HCT116 (cell line): ENCODE measurements around the gene TEKTIP1. TPM values are rescaled to one million over a fixed set of nuclear protein-coding genes. Genes with fewer than 3 reads are reported as not detected.

ENCODE experiments used
- ATAC-seq: fragments of 200-7000 bp; cut with Tn5 transposase; 2 replicates; pipeline ENCODE4 v1.9.1; 2020; ENCODE audit warnings: mild to moderate bottlenecking, moderate library complexity
- BruUV-seq: library from RNA; stranded (reverse); fragments of 400-500 nt; replicated peaks from 2 replicates; lab custom pipeline; 2021; lab: Mats Ljungman, UMichigan
- CTCF ChIA-PET: fragments of 300-600 bp; sonication (Branson Sonifier 250); formaldehyde crosslinking; loops from one replicate; lab custom pipeline; 2021; ENCODE audit warnings: antibody characterized with exemption; lab: Charles Lee
- POLR2A ChIA-PET: fragments of 300-600, 350-600 bp; sonication (Branson Sonifier 250); formaldehyde crosslinking; loops from one replicate; lab custom pipeline; 2021; ENCODE audit warnings: antibody characterized with exemption; lab: Charles Lee
- RAD21 ChIA-PET, 2 experiments: fragments of 300-600 bp; sonication (Branson Sonifier 250); formaldehyde crosslinking; loops; one replicate each; lab custom pipeline; 2023; ENCODE audit warnings: low total read pairs in 2 of 2; ENCODE audit not compliant: uncharacterized antibody in 2 of 2, unreplicated experiment in 2 of 2, low non-redundant PET in 1 of 2; lab: Charles Lee
- DNase-seq: peaks from one replicate; pipeline ENCODE4 v3.0.0-alpha.2; 2010; ENCODE audit warnings: low read depth, low spot score
- H2AFZ ChIP-seq: fragments of 200-600 bp; shearing (Covaris generic), sonication (generic); 2 replicates; pipeline ENCODE4 v1.6.1; 2017; ENCODE audit warnings: low read depth, mixed run types, mixed read lengths, antibody characterized with exemption, low read length; ENCODE audit not compliant: poor library complexity, severe bottlenecking
- H3K27ac ChIP-seq: 2 replicates; pipeline ENCODE4 v1.5.1; 2012; ENCODE audit warnings: low read depth, low read length
- H3K27me3 ChIP-seq: fragments of 200-600 bp; sonication (generic); 2 replicates; pipeline ENCODE4 v1.6.1; 2016; ENCODE audit warnings: mixed run types, low read length, mixed read lengths; ENCODE audit not compliant: insufficient read depth
- H3K36me3 ChIP-seq, 2 experiments: fragments of 200-500 bp in 1 of 2; fragments of 200-600 bp in 1 of 2; sonication (Bioruptor generic) in 1 of 2; sonication (generic) in 1 of 2; 2 replicates each; pipeline versions ENCODE4 v1.5.1 to v1.6.1; 2014 to 2016; ENCODE audit warnings: low read length in 2 of 2, inconsistent platforms in 1 of 2, mixed read lengths in 1 of 2, mixed run types in 1 of 2; ENCODE audit not compliant: insufficient read depth in 2 of 2, control insufficient read depth in 1 of 2
- H3K4me1 ChIP-seq, 2 experiments: fragments of 200-600 bp in 1 of 2; sonication (generic) in 1 of 2; 2 replicates each; pipeline versions ENCODE4 v1.5.1 to v1.6.1; 2012 to 2017; ENCODE audit warnings: low read length in 2 of 2, inconsistent platforms in 1 of 2, mild to moderate bottlenecking in 1 of 2, mixed read lengths in 1 of 2, mixed run types in 1 of 2, moderate library complexity in 1 of 2; ENCODE audit not compliant: insufficient read depth in 2 of 2, control insufficient read depth in 1 of 2
- H3K4me2 ChIP-seq: fragments of 200-600 bp; sonication (generic); 2 replicates; pipeline ENCODE4 v1.6.1; 2017; ENCODE audit warnings: mixed run types, low read length, mixed read lengths
- H3K4me3 ChIP-seq, 2 experiments: fragments of 200-600 bp in 1 of 2; sonication (generic) in 1 of 2; replicated peaks in 1 of 2; 2 replicates each; pipeline ENCODE4 v1.5.1; 2011 to 2016; ENCODE audit warnings: low read length in 2 of 2, control low read depth in 1 of 2, low read depth in 1 of 2, mild to moderate bottlenecking in 1 of 2, mixed read lengths in 1 of 2, mixed run types in 1 of 2
- H3K79me2 ChIP-seq: fragments of 200-600 bp; sonication (generic); 2 replicates; pipeline ENCODE4 v1.6.1; 2017; ENCODE audit warnings: mild to moderate bottlenecking, mixed run types, low read length, moderate library complexity, mixed read lengths; ENCODE audit not compliant: insufficient read depth
- H3K9ac ChIP-seq: fragments of 200-600 bp; sonication (generic); 2 replicates; pipeline ENCODE4 v1.6.1; 2016; ENCODE audit warnings: low read length, mixed read lengths
- H3K9me2 ChIP-seq: fragments of 200-600 bp; sonication (generic), shearing (Covaris generic); 2 replicates; pipeline ENCODE4 v1.6.1; 2017; ENCODE audit warnings: mixed run types, mild to moderate bottlenecking, moderate library complexity; ENCODE audit not compliant: insufficient read depth
- H3K9me3 ChIP-seq, 2 experiments: fragments of 200-500 bp in 1 of 2; fragments of 200-600 bp in 1 of 2; sonication (Bioruptor generic) in 1 of 2; sonication (generic) in 1 of 2; 2 replicates each; pipeline ENCODE4 v1.6.1; 2014 to 2017; ENCODE audit warnings: low read length in 2 of 2, mixed read lengths in 2 of 2, inconsistent platforms in 1 of 2, low read depth in 1 of 2, mild to moderate bottlenecking in 1 of 2, mixed run types in 1 of 2, moderate library complexity in 1 of 2; ENCODE audit not compliant: control insufficient read depth in 1 of 2, insufficient read depth in 1 of 2
- H4K20me1 ChIP-seq: fragments of 200-600 bp; sonication (generic), shearing (Covaris generic); 2 replicates; pipeline ENCODE4 v1.6.1; 2017; ENCODE audit warnings: mixed run types, mild to moderate bottlenecking, moderate library complexity; ENCODE audit not compliant: insufficient read depth
- ATF3 ChIP-seq: IDR thresholded peaks from 2 replicates; pipeline ENCODE4 v1.6.1; 2012
- CBX3 ChIP-seq: IDR thresholded peaks from 2 replicates; pipeline ENCODE4 v1.6.1; 2012; ENCODE audit warnings: low read depth
- EZH2 ChIP-seq: fragments of 200-600 bp; sonication (generic); IDR thresholded peaks from 2 replicates; pipeline ENCODE4 v1.6.1; 2017; ENCODE audit warnings: antibody characterized with exemption, mixed run types
- MAX ChIP-seq: IDR thresholded peaks from 2 replicates; pipeline ENCODE4 v1.6.1; 2012
- POLR2AphosphoS5 ChIP-seq: IDR thresholded peaks from 2 replicates; pipeline ENCODE4 v1.6.1; 2011; ENCODE audit warnings: mild to moderate bottlenecking, low read depth, low read length, moderate library complexity
- RAD21 ChIP-seq: IDR thresholded peaks from 2 replicates; pipeline ENCODE4 v1.6.1; 2012; ENCODE audit warnings: low read depth, mild to moderate bottlenecking
- REST ChIP-seq: IDR thresholded peaks from 2 replicates; pipeline ENCODE4 v1.6.1; 2012; ENCODE audit warnings: low read depth
- ZFX ChIP-seq: fragments of 450-650 bp; IDR thresholded peaks from 2 replicates; pipeline ENCODE4 v1.6.1; 2017
- intact Hi-C: fragments of 100-400 bp; cut with micrococcal nuclease; formaldehyde crosslinking; loops from 2 replicates; pipeline ENCODE4 v1.10.0; 2022
- total RNA-seq: library from RNA; stranded (reverse); gene quantifications from one replicate; pipeline ENCODE4 v1.2.1, GENCODE V29; 2021; ENCODE audit not compliant: unreplicated experiment

TEKTIP1 gene
- total RNA-seq, 1 experiment from 2014 or later = 1.2 TPM

- H3K27ac ChIP-seq = no peak overlapping the region
- ChIA-PET RAD21 (no interaction called here), POLR2A (no interaction called here), CTCF (no interaction called here)
- no peaks in the 10 kb centered on the region for H3K9me2 ChIP-seq
- H3K4me2 ChIP-seq = no peak overlapping the region
- intact Hi-C loops = no loop called here
- H3K9ac ChIP-seq = no peak overlapping the region
- ATAC-seq (no peak), DNase-seq (no peak)
- H3K4me3 ChIP-seq = no peak overlapping the region
- peaks cover 3 to 13% of the 10 kb centered on the region in 2 experiments; a peak in 2 of 4 replicates for H3K4me1 ChIP-seq
- no peak overlapping the region for H2AFZ ChIP-seq
- H4K20me1 ChIP-seq = no peaks in the 10 kb centered on the region
- no peaks in the 10 kb centered on the region for H3K9me3 ChIP-seq
- TF ChIP-seq POLR2AphosphoS5 (no peak), MAX (no peak), ZFX (no peak), EZH2 (no peak), RAD21 (no peak), ATF3 (no peak), CBX3 (no peak), REST (no peak)
- peaks cover 5 to 8% of the 10 kb centered on the region in 2 experiments; a peak in 2 of 4 replicates for H3K36me3 ChIP-seq
- H3K79me2 ChIP-seq = peaks cover 80% of the 10 kb centered on the region
- no TSS peak for BruUV-seq
- H3K27me3 ChIP-seq = no peaks in the 10 kb centered on the region
Measured at GRCh38 chr19:3518659-3519058, 20.3 kb upstream of the TEKTIP1 start.
